PC-9 (cell line): ENCODE measurements around the gene HOXB9. TPM values are rescaled to one million over a fixed set of nuclear protein-coding genes. Genes with fewer than 3 reads are reported as not detected.

Experiments
- BruUV-seq: library from RNA; stranded (reverse); fragments of 400-500 nt; replicated peaks from 2 replicates; lab custom pipeline; 2021; lab: Mats Ljungman, UMichigan
- CTCF ChIA-PET: fragments of 300-600 bp; sonication (Branson Sonifier 250); formaldehyde crosslinking; loops from one replicate; lab custom pipeline; 2022; ENCODE audit warnings: antibody characterized with exemption; lab: Charles Lee
- POLR2A ChIA-PET: fragments of 300-600 bp; sonication (Branson Sonifier 250); formaldehyde crosslinking; loops from one replicate; lab custom pipeline; 2022; ENCODE audit warnings: antibody characterized with exemption; ENCODE audit not compliant: unreplicated experiment; lab: Charles Lee
- DNase-seq, 2 experiments: peaks; one replicate each; pipeline versions ENCODE4 v3.0.0 to v3.0.0-alpha.2; 2015 to 2022; ENCODE audit warnings: mixed read lengths in 1 of 2
- H2AFZ ChIP-seq: fragments of 200-600 bp; sonication (generic); 2 replicates; pipeline ENCODE4 v1.8.1; 2017; ENCODE audit warnings: antibody characterized with exemption
- H3F3A ChIP-seq: fragments of 200-600 bp; sonication (generic); 2 replicates; pipeline ENCODE4 v1.8.1; 2017; ENCODE audit warnings: antibody characterized with exemption, mild to moderate bottlenecking, low read depth; ENCODE audit not compliant: insufficient read depth
- H3K27ac ChIP-seq: fragments of 200-600 bp; sonication (generic); 2 replicates; pipeline ENCODE4 v1.6.1; 2016; ENCODE audit warnings: mixed run types
- H3K27me3 ChIP-seq: fragments of 200-600 bp; sonication (generic); 2 replicates; pipeline ENCODE4 v1.6.1; 2016; ENCODE audit warnings: low read depth, mixed run types; ENCODE audit not compliant: insufficient read depth
- H3K36me3 ChIP-seq: fragments of 200-600 bp; sonication (generic); 2 replicates; pipeline ENCODE4 v1.6.1; 2016; ENCODE audit warnings: low read depth, mixed run types
- H3K4me1 ChIP-seq: fragments of 200-600 bp; sonication (generic); replicated peaks from 2 replicates; pipeline ENCODE4 v1.6.1; 2016; ENCODE audit warnings: mixed run types; ENCODE audit not compliant: insufficient read depth
- H3K4me2 ChIP-seq: fragments of 200-600 bp; sonication (generic); 2 replicates; pipeline ENCODE4 v1.6.1; 2017; ENCODE audit warnings: mixed run types
- H3K4me3 ChIP-seq: fragments of 200-600 bp; sonication (generic); 2 replicates; pipeline ENCODE4 v1.6.1; 2016; ENCODE audit warnings: mixed run types
- H3K79me2 ChIP-seq: fragments of 200-600 bp; sonication (generic); 2 replicates; pipeline ENCODE4 v1.6.1; 2017; ENCODE audit warnings: low read depth, mixed run types
- H3K9me2 ChIP-seq: fragments of 200-600 bp; sonication (generic); 2 replicates; pipeline ENCODE4 v1.8.1; 2017; ENCODE audit warnings: mild to moderate bottlenecking; ENCODE audit not compliant: insufficient read depth
- H3K9me3 ChIP-seq: fragments of 200-600 bp; sonication (generic); 2 replicates; pipeline ENCODE4 v1.8.1; 2016; ENCODE audit warnings: low read depth; ENCODE audit not compliant: insufficient read depth
- H4K20me1 ChIP-seq: fragments of 200-600 bp; sonication (generic); 2 replicates; pipeline ENCODE4 v1.8.1; 2017; ENCODE audit not compliant: insufficient read depth
- EZH2 ChIP-seq: fragments of 200-600 bp; sonication (generic); IDR thresholded peaks from 2 replicates; pipeline ENCODE4 v1.8.0; 2017; ENCODE audit warnings: antibody characterized with exemption, low read depth
- intact Hi-C: fragments of 100-400 bp; cut with micrococcal nuclease; formaldehyde crosslinking; loops from one replicate; pipeline ENCODE4 v1.10.0; 2022; ENCODE audit not compliant: unreplicated experiment
- total RNA-seq: library from RNA; stranded (reverse); gene quantifications from 2 replicates; pipeline ENCODE4 v1.2.3, GENCODE V29; 2021
- TF ChIP-seq, protein P1 (sequence below): fragments of 200-600 bp; sonication (generic); conservative IDR thresholded peaks from 2 replicates; pipeline ENCODE4 v1.6.1; 2017; ENCODE audit warnings: mixed run types, antibody characterized with exemption, mild to moderate bottlenecking, moderate library complexity

HOXB9 gene
- total RNA-seq, 1 experiment from 2014 or later: 0.70 TPM

DNA sequence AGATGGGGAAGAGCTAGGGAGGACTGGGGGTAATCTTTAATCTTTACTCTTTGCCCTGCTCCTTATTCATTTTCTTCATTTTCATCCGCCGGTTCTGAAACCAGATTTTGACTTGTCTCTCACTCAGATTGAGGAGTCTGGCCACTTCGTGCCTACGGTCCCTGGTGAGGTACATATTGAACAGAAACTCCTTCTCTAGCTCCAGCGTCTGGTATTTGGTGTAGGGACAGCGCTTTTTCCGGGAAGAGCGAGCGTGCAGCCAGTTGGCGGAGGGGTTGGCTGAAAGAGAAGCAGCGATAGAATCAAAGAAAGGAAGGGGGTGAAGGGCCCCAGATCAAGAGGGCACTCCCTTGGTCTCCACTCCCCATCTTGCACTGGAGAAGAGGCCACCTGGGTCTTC lies 3.3 kb downstream of the HOXB9 start:
- Histone ChIP-seq H3K27ac (no peak overlapping the region), H3K4me2 (no peak overlapping the region), H2AFZ (no peak overlapping the region), H3K36me3 (no peaks in the 10 kb centered on the region), H3K9me3 (no peaks in the 10 kb centered on the region), H3K9me2 (no peaks in the 10 kb centered on the region), H3K79me2 (no peaks in the 10 kb centered on the region), H3K27me3 (no peaks in the 10 kb centered on the region), H3K4me1 (peaks cover 8% of the 10 kb centered on the region; the same call in 1 of the 2 replicates), H4K20me1 (no peaks in the 10 kb centered on the region; the same call in 1 of the 2 replicates), H3F3A (peaks cover 13% of the 10 kb centered on the region; the same call in 1 of the 2 replicates), H3K4me3 (no peak overlapping the region)
- intact Hi-C loops: no loop called here
- TF ChIP-seq, protein P1, sequence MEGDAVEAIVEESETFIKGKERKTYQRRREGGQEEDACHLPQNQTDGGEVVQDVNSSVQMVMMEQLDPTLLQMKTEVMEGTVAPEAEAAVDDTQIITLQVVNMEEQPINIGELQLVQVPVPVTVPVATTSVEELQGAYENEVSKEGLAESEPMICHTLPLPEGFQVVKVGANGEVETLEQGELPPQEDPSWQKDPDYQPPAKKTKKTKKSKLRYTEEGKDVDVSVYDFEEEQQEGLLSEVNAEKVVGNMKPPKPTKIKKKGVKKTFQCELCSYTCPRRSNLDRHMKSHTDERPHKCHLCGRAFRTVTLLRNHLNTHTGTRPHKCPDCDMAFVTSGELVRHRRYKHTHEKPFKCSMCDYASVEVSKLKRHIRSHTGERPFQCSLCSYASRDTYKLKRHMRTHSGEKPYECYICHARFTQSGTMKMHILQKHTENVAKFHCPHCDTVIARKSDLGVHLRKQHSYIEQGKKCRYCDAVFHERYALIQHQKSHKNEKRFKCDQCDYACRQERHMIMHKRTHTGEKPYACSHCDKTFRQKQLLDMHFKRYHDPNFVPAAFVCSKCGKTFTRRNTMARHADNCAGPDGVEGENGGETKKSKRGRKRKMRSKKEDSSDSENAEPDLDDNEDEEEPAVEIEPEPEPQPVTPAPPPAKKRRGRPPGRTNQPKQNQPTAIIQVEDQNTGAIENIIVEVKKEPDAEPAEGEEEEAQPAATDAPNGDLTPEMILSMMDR: no peak
- no peak for TF ChIP-seq EZH2
- POLR2A ChIA-PET: no interaction called here
- DNase-seq: no peak
- BruUV-seq: no TSS peak
- CTCF ChIA-PET: interaction anchor here (0.6 kb wide), 1 partner anchor 32 kb away, joined by 3 read pairs; no protein-coding TSS in a partner anchor

DNA sequence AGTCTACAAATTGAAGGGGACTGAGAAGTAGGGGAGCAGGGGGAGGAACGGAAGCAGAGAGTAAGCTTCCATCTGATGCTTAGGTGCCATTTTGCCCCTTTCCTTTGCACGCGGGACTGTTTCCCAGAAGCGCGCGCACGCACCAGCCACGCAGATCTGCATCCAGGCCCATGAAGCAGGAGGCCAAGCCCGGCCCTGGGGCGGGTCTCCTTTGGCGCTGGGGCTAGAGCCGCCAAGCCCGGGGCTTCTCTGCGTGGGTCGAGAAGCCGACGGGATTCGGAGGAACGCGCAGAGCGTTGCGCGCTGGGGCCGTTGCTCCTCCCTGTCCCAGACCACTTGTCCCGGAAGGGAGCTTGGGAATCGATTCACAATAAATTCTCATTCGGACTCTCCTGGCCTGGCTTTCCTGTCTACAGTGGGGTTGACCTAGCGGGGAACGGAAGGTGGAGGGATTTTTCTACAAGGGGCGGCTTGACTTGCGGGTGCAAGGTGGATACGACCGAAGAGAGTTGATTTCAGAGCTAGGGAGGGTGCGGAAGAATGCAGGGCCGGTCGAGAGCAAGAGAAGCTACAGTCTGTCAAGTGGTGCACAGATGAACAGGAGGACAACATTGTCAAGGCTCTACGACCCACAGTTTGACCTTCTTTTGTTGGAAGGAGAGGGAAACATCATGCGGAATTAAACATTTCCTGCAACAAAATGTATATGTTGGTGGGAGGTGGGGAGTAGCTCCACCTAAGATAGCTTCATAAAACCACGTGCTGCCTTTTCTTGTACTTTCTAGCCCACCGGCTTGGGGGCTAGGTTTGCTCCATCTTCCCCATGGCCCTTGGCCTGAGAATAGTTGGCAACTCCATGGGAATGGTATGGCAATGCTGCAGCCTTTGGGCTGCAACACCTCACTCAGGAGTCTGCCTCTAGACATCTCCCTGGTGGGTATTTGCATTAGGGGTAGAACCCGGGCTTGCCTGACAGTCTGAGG lies 4.5 kb downstream of the HOXB9 start:
- Histone ChIP-seq H3F3A (peaks cover 13% of the 10 kb centered on the region; the same call in 1 of the 2 replicates), H3K4me3 (no peak overlapping the region), H3K9me2 (no peaks in the 10 kb centered on the region), H3K27ac (no peak overlapping the region), H3K9me3 (no peaks in the 10 kb centered on the region), H3K36me3 (no peaks in the 10 kb centered on the region), H4K20me1 (no peaks in the 10 kb centered on the region; the same call in 1 of the 2 replicates), H3K27me3 (no peaks in the 10 kb centered on the region), H3K4me2 (no peak overlapping the region), H3K4me1 (peaks cover 4% of the 10 kb centered on the region; the same call in 1 of the 2 replicates), H2AFZ (no peak overlapping the region), H3K79me2 (no peaks in the 10 kb centered on the region)
- ChIA-PET CTCF (interaction anchor here (0.5 to 0.8 kb wide), 2 partner anchors 270 to 404 kb away, joined by 6 to 11 read pairs; no protein-coding TSS in a partner anchor), POLR2A (no interaction called here)
- TF ChIP-seq EZH2: no peak
- no TSS peak for BruUV-seq
- intact Hi-C loops: no loop called here
- no peak for DNase-seq

DNA sequence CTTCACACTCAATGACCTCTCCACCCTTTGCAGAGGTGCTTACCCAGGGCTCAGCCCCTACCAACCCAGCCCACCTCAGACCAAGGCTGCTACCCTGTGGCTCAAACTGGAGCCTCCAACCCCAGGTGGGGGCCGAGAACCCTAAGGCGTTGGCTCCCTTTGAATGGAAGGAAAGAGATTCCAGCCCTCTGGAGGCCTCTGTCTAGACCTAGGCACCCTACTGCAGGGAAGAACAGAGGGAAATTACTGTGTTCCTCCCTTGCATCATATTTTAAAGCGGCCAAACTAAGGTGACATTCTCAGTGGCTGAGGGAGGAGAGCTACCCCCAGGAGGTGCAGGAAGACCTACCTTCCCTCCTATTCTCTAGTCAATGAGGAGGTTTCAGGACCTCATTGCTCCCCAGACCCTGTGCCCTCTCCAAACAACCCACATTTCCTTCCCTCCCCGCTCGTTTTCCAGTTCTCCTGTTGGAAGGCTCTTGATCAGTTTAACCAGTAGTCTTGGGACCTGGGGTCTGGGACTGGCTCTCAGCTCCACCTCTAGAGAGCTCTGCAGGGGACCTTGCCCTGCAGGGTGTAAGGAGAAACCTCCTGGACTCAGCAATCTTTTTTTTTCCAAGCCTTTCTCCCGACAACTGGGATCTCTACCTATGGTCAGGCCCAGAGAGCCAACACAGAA lies 5.6 kb downstream of the HOXB9 start:
- Histone ChIP-seq H3K9me3 (no peaks in the 10 kb centered on the region), H3K4me2 (no peak overlapping the region), H3F3A (peaks cover 8% of the 10 kb centered on the region; the same call in 1 of the 2 replicates), H3K9me2 (no peaks in the 10 kb centered on the region), H3K36me3 (no peaks in the 10 kb centered on the region), H3K4me1 (0 out of 2 replicates have a peak, but pooled peaks cover 4% of the 10 kb centered on the region), H3K27me3 (no peaks in the 10 kb centered on the region), H3K4me3 (no peak overlapping the region), H3K27ac (no peak overlapping the region), H4K20me1 (no peaks in the 10 kb centered on the region; the same call in 1 of the 2 replicates), H3K79me2 (no peaks in the 10 kb centered on the region), H2AFZ (no peak overlapping the region)
- no TSS peak for BruUV-seq
- CTCF ChIA-PET: no interaction called here
- no peak for TF ChIP-seq EZH2
- TF ChIP-seq, protein P1: no peak
- DNase-seq: no peak
- intact Hi-C loops: no loop called here
- POLR2A ChIA-PET: no interaction called here
